HCT116 (cell line): Measurements from ENCODE around the gene ADORA2B. TPM values are rescaled to one million over a fixed set of nuclear protein-coding genes. Genes with fewer than 3 reads are reported as not detected.

ENCODE experiments used
- ATAC-seq: fragments of 200-7000 bp; cut with Tn5 transposase; 2 replicates; pipeline ENCODE4 v1.9.1; 2020; ENCODE audit warnings: mild to moderate bottlenecking, moderate library complexity
- BruUV-seq: library from RNA; stranded (reverse); fragments of 400-500 nt; replicated peaks from 2 replicates; lab custom pipeline; 2021; lab: Mats Ljungman, UMichigan
- CTCF ChIA-PET: fragments of 300-600 bp; sonication (Branson Sonifier 250); formaldehyde crosslinking; loops from one replicate; lab custom pipeline; 2021; ENCODE audit warnings: antibody characterized with exemption; lab: Charles Lee
- POLR2A ChIA-PET: fragments of 300-600, 350-600 bp; sonication (Branson Sonifier 250); formaldehyde crosslinking; loops from one replicate; lab custom pipeline; 2021; ENCODE audit warnings: antibody characterized with exemption; lab: Charles Lee
- RAD21 ChIA-PET, 2 experiments: fragments of 300-600 bp; sonication (Branson Sonifier 250); formaldehyde crosslinking; loops; one replicate each; lab custom pipeline; 2023; ENCODE audit warnings: low total read pairs in 2 of 2; ENCODE audit not compliant: uncharacterized antibody in 2 of 2, unreplicated experiment in 2 of 2, low non-redundant PET in 1 of 2; lab: Charles Lee
- DNase-seq: peaks from one replicate; pipeline ENCODE4 v3.0.0-alpha.2; 2010; ENCODE audit warnings: low read depth, low spot score
- H2AFZ ChIP-seq: fragments of 200-600 bp; shearing (Covaris generic), sonication (generic); 2 replicates; pipeline ENCODE4 v1.6.1; 2017; ENCODE audit warnings: low read depth, mixed run types, mixed read lengths, antibody characterized with exemption, low read length; ENCODE audit not compliant: poor library complexity, severe bottlenecking
- H3K27ac ChIP-seq: 2 replicates; pipeline ENCODE4 v1.5.1; 2012; ENCODE audit warnings: low read depth, low read length
- H3K27me3 ChIP-seq: fragments of 200-600 bp; sonication (generic); 2 replicates; pipeline ENCODE4 v1.6.1; 2016; ENCODE audit warnings: mixed run types, low read length, mixed read lengths; ENCODE audit not compliant: insufficient read depth
- H3K36me3 ChIP-seq, 2 experiments: fragments of 200-500 bp in 1 of 2; fragments of 200-600 bp in 1 of 2; sonication (Bioruptor generic) in 1 of 2; sonication (generic) in 1 of 2; 2 replicates each; pipeline versions ENCODE4 v1.5.1 to v1.6.1; 2014 to 2016; ENCODE audit warnings: low read length in 2 of 2, inconsistent platforms in 1 of 2, mixed read lengths in 1 of 2, mixed run types in 1 of 2; ENCODE audit not compliant: insufficient read depth in 2 of 2, control insufficient read depth in 1 of 2
- H3K4me1 ChIP-seq, 2 experiments: fragments of 200-600 bp in 1 of 2; sonication (generic) in 1 of 2; 2 replicates each; pipeline versions ENCODE4 v1.5.1 to v1.6.1; 2012 to 2017; ENCODE audit warnings: low read length in 2 of 2, inconsistent platforms in 1 of 2, mild to moderate bottlenecking in 1 of 2, mixed read lengths in 1 of 2, mixed run types in 1 of 2, moderate library complexity in 1 of 2; ENCODE audit not compliant: insufficient read depth in 2 of 2, control insufficient read depth in 1 of 2
- H3K4me2 ChIP-seq: fragments of 200-600 bp; sonication (generic); 2 replicates; pipeline ENCODE4 v1.6.1; 2017; ENCODE audit warnings: mixed run types, low read length, mixed read lengths
- H3K4me3 ChIP-seq, 2 experiments: fragments of 200-600 bp in 1 of 2; sonication (generic) in 1 of 2; replicated peaks in 1 of 2; 2 replicates each; pipeline ENCODE4 v1.5.1; 2011 to 2016; ENCODE audit warnings: low read length in 2 of 2, control low read depth in 1 of 2, low read depth in 1 of 2, mild to moderate bottlenecking in 1 of 2, mixed read lengths in 1 of 2, mixed run types in 1 of 2
- H3K79me2 ChIP-seq: fragments of 200-600 bp; sonication (generic); 2 replicates; pipeline ENCODE4 v1.6.1; 2017; ENCODE audit warnings: mild to moderate bottlenecking, mixed run types, low read length, moderate library complexity, mixed read lengths; ENCODE audit not compliant: insufficient read depth
- H3K9ac ChIP-seq: fragments of 200-600 bp; sonication (generic); 2 replicates; pipeline ENCODE4 v1.6.1; 2016; ENCODE audit warnings: low read length, mixed read lengths
- H3K9me2 ChIP-seq: fragments of 200-600 bp; sonication (generic), shearing (Covaris generic); 2 replicates; pipeline ENCODE4 v1.6.1; 2017; ENCODE audit warnings: mixed run types, mild to moderate bottlenecking, moderate library complexity; ENCODE audit not compliant: insufficient read depth
- H3K9me3 ChIP-seq, 2 experiments: fragments of 200-500 bp in 1 of 2; fragments of 200-600 bp in 1 of 2; sonication (Bioruptor generic) in 1 of 2; sonication (generic) in 1 of 2; 2 replicates each; pipeline ENCODE4 v1.6.1; 2014 to 2017; ENCODE audit warnings: low read length in 2 of 2, mixed read lengths in 2 of 2, inconsistent platforms in 1 of 2, low read depth in 1 of 2, mild to moderate bottlenecking in 1 of 2, mixed run types in 1 of 2, moderate library complexity in 1 of 2; ENCODE audit not compliant: control insufficient read depth in 1 of 2, insufficient read depth in 1 of 2
- H4K20me1 ChIP-seq: fragments of 200-600 bp; sonication (generic), shearing (Covaris generic); 2 replicates; pipeline ENCODE4 v1.6.1; 2017; ENCODE audit warnings: mixed run types, mild to moderate bottlenecking, moderate library complexity; ENCODE audit not compliant: insufficient read depth
- CBX3 ChIP-seq: IDR thresholded peaks from 2 replicates; pipeline ENCODE4 v1.6.1; 2012; ENCODE audit warnings: low read depth
- CTCF ChIP-seq, 3 experiments: fragments of 200-600 bp in 1 of 3; sonication (generic) in 1 of 3; IDR thresholded peaks in 2 of 3; conservative IDR thresholded peaks in 1 of 3; 2 replicates each; pipeline ENCODE4 v1.5.1; 2012 to 2017; ENCODE audit warnings: low read depth in 2 of 3, low read length in 2 of 3, antibody characterized with exemption in 1 of 3, borderline replicate concordance in 1 of 3, control low read depth in 1 of 3, mild to moderate bottlenecking in 1 of 3, mixed read lengths in 1 of 3, mixed run types in 1 of 3, moderate library complexity in 1 of 3; ENCODE audit not compliant: insufficient read depth in 1 of 3
- EZH2 ChIP-seq: fragments of 200-600 bp; sonication (generic); IDR thresholded peaks from 2 replicates; pipeline ENCODE4 v1.6.1; 2017; ENCODE audit warnings: antibody characterized with exemption, mixed run types
- EZH2phosphoT487 ChIP-seq: fragments of 200-600 bp; IDR thresholded peaks from 2 replicates; pipeline ENCODE4 v1.6.1; 2018; ENCODE audit warnings: antibody characterized with exemption, borderline replicate concordance
- FOSL1 ChIP-seq: IDR thresholded peaks from 2 replicates; pipeline ENCODE4 v1.6.1; 2012; ENCODE audit warnings: low read depth
- JUND ChIP-seq: IDR thresholded peaks from 2 replicates; pipeline ENCODE4 v1.6.1; 2012
- POLR2A ChIP-seq: IDR thresholded peaks from 2 replicates; pipeline ENCODE4 v1.7.0; 2011; ENCODE audit warnings: borderline replicate concordance; ENCODE audit not compliant: insufficient read depth, insufficient read length; ENCODE audit errors: extremely low read depth
- POLR2AphosphoS5 ChIP-seq: IDR thresholded peaks from 2 replicates; pipeline ENCODE4 v1.6.1; 2011; ENCODE audit warnings: mild to moderate bottlenecking, low read depth, low read length, moderate library complexity
- REST ChIP-seq: IDR thresholded peaks from 2 replicates; pipeline ENCODE4 v1.6.1; 2012; ENCODE audit warnings: low read depth
- SP1 ChIP-seq: IDR thresholded peaks from 2 replicates; pipeline ENCODE4 v1.6.1; 2012; ENCODE audit warnings: low read depth
- SRF ChIP-seq: IDR thresholded peaks from 2 replicates; pipeline ENCODE4 v1.6.1; 2012; ENCODE audit warnings: low read depth
- YY1 ChIP-seq: IDR thresholded peaks from 2 replicates; pipeline ENCODE4 v1.6.1; 2011; ENCODE audit warnings: low read length, low read depth, moderate library complexity, mild to moderate bottlenecking; ENCODE audit not compliant: insufficient replicate concordance; ENCODE audit errors: extremely low read depth
- ZBTB33 ChIP-seq: IDR thresholded peaks from 2 replicates; pipeline ENCODE4 v1.6.1; 2011; ENCODE audit warnings: mild to moderate bottlenecking, low read length, moderate library complexity; ENCODE audit not compliant: insufficient replicate concordance; ENCODE audit errors: extremely low read depth
- ZFX ChIP-seq: fragments of 450-650 bp; IDR thresholded peaks from 2 replicates; pipeline ENCODE4 v1.6.1; 2017
- intact Hi-C: fragments of 100-400 bp; cut with micrococcal nuclease; formaldehyde crosslinking; loops from 2 replicates; pipeline ENCODE4 v1.10.0; 2022
- total RNA-seq: library from RNA; stranded (reverse); gene quantifications from one replicate; pipeline ENCODE4 v1.2.1, GENCODE V29; 2021; ENCODE audit not compliant: unreplicated experiment

ADORA2B gene
- total RNA-seq, 1 experiment from 2014 or later: 47.5 TPM

- Histone ChIP-seq H3K4me1 (peaks cover 0 to 6% of the 10 kb centered on the region in 2 experiments; a peak in 1 of 4 replicates), H3K27ac (no peak overlapping the region), H3K36me3 (no peaks in the 10 kb centered on the region), H2AFZ (no peak overlapping the region), H3K4me2 (no peak overlapping the region), H3K27me3 (no peaks in the 10 kb centered on the region)
- BruUV-seq: no TSS peak
- TF ChIP-seq POLR2A (no peak), POLR2AphosphoS5 (no peak), CBX3 (no peak), YY1 (no peak), FOSL1 (no peak), EZH2phosphoT487 (no peak), ZFX (no peak), EZH2 (no peak), SRF (no peak), ZBTB33 (no peak), SP1 (no peak), JUND (no peak), CTCF (IDR thresholded peaks at IDR 0.05 in 2 of 3, conservative IDR thresholded peaks at IDR 0.05 in 1 of 3; ENCODE audit: borderline replicate concordance in 1 of 3, insufficient read depth in 1 of 3, low read depth in 2 of 3, low read length in 2 of 3) (no peak), REST (no peak)
- TF ChIP-seq, all 23 proteins: peak for 0
- ATAC-seq (no peak), DNase-seq (no peak)
- H3K9me3 ChIP-seq: no peaks in the 10 kb centered on the region
- intact Hi-C loops: no loop called here
- H4K20me1 ChIP-seq: no peaks in the 10 kb centered on the region
- ChIA-PET RAD21 (no interaction called here), POLR2A (interaction anchor here (0.9 kb wide), 1 partner anchor 14 kb away, joined by 4 read pairs; the partner anchor contains the start of gene ADORA2B), CTCF (no interaction called here)
- H3K9ac ChIP-seq: no peak overlapping the region
- H3K79me2 ChIP-seq: no peaks in the 10 kb centered on the region
- H3K9me2 ChIP-seq: no peaks in the 10 kb centered on the region
- no peak overlapping the region for H3K4me3 ChIP-seq
Measured at GRCh38 chr17:15930426-15930825, 14.5 kb upstream of the ADORA2B start.
